Nephron (organoid): ENCODE measurements around the gene SPX.

Experiments used
- H3K27ac Mint-ChIP-seq, 3 experiments: 2 replicates each; pipeline ENCODE4 v1.8.0; 2020; ENCODE audit warnings: mixed read lengths in 3 of 3, mild to moderate bottlenecking in 2 of 3, moderate library complexity in 1 of 3
- H3K27me3 Mint-ChIP-seq: 2 replicates; pipeline ENCODE4 v1.8.0; 2021; ENCODE audit warnings: low read depth, mild to moderate bottlenecking, moderate library complexity, mixed read lengths
- H3K36me3 Mint-ChIP-seq: 2 replicates; pipeline ENCODE4 v1.8.0; 2020; ENCODE audit warnings: low read depth, mixed read lengths
- H3K4me1 Mint-ChIP-seq: 2 replicates; pipeline ENCODE4 v1.8.0; 2020; ENCODE audit warnings: mixed read lengths
- H3K4me3 Mint-ChIP-seq, 3 experiments: 2 replicates each; pipeline ENCODE4 v1.8.0; 2020; ENCODE audit warnings: mild to moderate bottlenecking in 3 of 3, mixed read lengths in 3 of 3, moderate library complexity in 2 of 3
- H3K9me3 Mint-ChIP-seq: 2 replicates; pipeline ENCODE4 v1.8.0; 2020; ENCODE audit warnings: mixed read lengths
- TF ChIP-seq, protein P1 (sequence below), 3 experiments: fragments of 200-600 bp; sonication (generic); IDR thresholded peaks; one replicate each; pipeline ENCODE4 v1.5.0; 2021; ENCODE audit warnings: antibody characterized with exemption in 3 of 3; ENCODE audit not compliant: unreplicated experiment in 3 of 3

The SPX gene

DNA sequence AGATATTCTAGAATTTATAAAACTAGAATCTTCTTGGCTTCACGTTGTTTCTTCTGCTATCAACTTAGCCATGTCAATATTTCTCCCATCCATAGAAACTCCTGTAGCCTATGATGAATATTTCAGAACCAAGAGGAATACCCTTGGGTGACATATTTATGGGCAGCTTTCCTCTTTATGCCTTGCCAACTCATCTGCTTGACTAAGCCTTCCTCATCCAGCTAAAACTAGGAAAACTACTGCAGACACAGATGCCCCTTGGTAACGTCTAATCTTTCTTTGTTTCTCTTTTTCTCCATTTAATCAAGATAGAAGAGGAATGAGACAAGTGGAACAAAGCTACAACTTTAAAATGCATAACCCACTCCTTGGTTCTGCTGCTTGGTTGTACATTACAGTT lies 18.2 kb upstream of the SPX start:
- H3K4me1 Mint-ChIP-seq = peaks cover 17% of the 10 kb centered on the region
- H3K27me3 Mint-ChIP-seq = no peaks in the 10 kb centered on the region
- H3K36me3 Mint-ChIP-seq = peaks cover 25% of the 10 kb centered on the region
- H3K9me3 Mint-ChIP-seq = no peaks in the 10 kb centered on the region
- no peak overlapping the region for H3K4me3 Mint-ChIP-seq
- no peak overlapping the region for H3K27ac Mint-ChIP-seq
- TF ChIP-seq, protein P1, sequence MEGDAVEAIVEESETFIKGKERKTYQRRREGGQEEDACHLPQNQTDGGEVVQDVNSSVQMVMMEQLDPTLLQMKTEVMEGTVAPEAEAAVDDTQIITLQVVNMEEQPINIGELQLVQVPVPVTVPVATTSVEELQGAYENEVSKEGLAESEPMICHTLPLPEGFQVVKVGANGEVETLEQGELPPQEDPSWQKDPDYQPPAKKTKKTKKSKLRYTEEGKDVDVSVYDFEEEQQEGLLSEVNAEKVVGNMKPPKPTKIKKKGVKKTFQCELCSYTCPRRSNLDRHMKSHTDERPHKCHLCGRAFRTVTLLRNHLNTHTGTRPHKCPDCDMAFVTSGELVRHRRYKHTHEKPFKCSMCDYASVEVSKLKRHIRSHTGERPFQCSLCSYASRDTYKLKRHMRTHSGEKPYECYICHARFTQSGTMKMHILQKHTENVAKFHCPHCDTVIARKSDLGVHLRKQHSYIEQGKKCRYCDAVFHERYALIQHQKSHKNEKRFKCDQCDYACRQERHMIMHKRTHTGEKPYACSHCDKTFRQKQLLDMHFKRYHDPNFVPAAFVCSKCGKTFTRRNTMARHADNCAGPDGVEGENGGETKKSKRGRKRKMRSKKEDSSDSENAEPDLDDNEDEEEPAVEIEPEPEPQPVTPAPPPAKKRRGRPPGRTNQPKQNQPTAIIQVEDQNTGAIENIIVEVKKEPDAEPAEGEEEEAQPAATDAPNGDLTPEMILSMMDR (IDR thresholded peaks at IDR 0.05; ENCODE audit: unreplicated experiment in 3 of 3) = no peak

DNA sequence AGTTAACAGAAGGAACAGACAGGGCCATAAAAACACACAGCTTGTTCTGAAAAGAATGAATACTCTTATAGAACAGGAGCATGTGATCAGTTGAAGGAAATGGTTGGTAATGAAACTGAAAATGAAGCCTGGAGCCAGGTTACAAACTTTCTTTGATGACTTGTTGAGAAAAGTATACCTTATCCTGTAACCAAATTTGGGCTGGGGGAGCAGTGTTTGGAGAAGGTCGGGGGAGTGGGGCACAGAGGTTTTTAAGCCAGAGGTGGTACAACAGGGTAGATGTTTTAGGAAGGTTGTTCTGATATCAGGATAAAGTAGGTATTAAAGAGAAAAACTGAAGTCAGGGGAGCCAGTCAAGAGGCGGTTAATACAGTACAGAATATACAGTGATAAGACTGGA lies 16.3 kb upstream of the SPX start:
- Mint-ChIP-seq H3K27ac (no peak overlapping the region), H3K36me3 (peaks cover 34% of the 10 kb centered on the region), H3K9me3 (no peaks in the 10 kb centered on the region), H3K4me3 (no peak overlapping the region), H3K27me3 (no peaks in the 10 kb centered on the region), H3K4me1 (no peaks in the 10 kb centered on the region)
- TF ChIP-seq, protein P1 (IDR thresholded peaks at IDR 0.05; ENCODE audit: unreplicated experiment in 3 of 3) = no peak

DNA sequence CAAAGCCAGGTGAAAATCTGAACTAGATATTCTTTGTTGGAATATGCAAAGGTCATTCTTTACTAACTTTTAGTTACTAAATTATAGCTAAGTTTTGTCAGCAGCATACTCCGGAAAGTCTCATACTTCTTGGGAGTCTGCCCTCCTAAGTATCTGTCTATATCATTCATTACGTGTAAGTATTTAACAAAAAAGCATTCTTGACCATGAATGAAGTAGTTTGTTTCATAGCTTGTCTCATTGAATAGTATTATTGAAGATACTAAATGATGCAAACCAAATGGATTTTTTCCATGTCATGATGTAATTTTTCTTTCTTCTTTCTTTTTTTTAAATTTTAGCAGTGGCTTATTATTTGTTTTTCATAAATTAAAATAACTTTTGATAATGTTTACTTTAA lies 9.8 kb upstream of the SPX start:
- H3K36me3 Mint-ChIP-seq = peaks cover 17% of the 10 kb centered on the region
- H3K27me3 Mint-ChIP-seq = no peaks in the 10 kb centered on the region
- no peaks in the 10 kb centered on the region for H3K4me1 Mint-ChIP-seq
- H3K9me3 Mint-ChIP-seq = no peaks in the 10 kb centered on the region
- H3K4me3 Mint-ChIP-seq = no peak overlapping the region
- TF ChIP-seq, protein P1 (IDR thresholded peaks at IDR 0.05; ENCODE audit: unreplicated experiment in 3 of 3) = no peak
- no peak overlapping the region for H3K27ac Mint-ChIP-seq

DNA sequence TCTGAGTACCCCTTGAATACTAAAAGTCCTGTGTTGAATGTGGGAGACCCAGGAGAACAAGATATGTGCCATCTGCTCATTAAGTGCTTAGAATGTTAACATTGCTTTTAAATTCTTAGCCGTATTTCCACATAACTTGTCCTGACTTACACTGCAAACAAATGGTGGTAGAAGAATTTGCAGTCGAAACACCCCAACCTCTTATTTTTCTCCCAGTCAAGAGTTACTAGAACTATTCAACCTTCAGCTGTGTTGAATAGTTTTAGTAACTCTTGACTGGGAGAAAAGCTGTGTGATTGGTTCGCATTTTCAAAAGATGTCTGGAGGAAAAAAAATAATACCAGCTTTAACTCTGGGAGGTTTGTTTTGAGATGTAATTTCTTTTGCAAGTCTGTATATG lies 7.6 kb upstream of the SPX start:
- Mint-ChIP-seq H3K9me3 (no peaks in the 10 kb centered on the region), H3K4me1 (no peaks in the 10 kb centered on the region), H3K27me3 (no peaks in the 10 kb centered on the region), H3K4me3 (no peak overlapping the region), H3K27ac (no peak overlapping the region), H3K36me3 (peaks cover 13% of the 10 kb centered on the region)
- TF ChIP-seq, protein P1 (IDR thresholded peaks at IDR 0.05; ENCODE audit: unreplicated experiment in 3 of 3) = no peak

DNA sequence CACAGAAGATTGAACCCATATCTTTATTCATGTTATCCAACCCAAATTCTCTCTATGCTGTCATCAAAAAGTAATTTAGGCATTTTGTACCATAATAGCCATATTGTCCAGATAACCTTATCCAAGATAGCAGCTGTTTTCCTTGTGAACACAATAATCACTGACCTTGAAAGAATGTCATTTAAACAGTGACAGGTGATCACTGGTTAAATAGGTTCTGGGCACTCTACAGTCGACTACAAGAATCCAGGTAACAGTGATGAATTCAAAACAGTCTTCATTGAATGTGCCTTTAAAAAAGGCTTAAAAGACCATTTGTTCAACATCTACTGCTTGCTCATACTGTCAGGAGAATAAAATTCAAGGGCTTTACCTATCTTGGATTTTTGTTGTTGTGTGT lies 4.6 kb upstream of the SPX start:
- no peak overlapping the region for H3K27ac Mint-ChIP-seq
- H3K4me1 Mint-ChIP-seq = no peaks in the 10 kb centered on the region
- H3K4me3 Mint-ChIP-seq = no peak overlapping the region
- H3K9me3 Mint-ChIP-seq = peaks cover 8% of the 10 kb centered on the region
- TF ChIP-seq, protein P1 (IDR thresholded peaks at IDR 0.05; ENCODE audit: unreplicated experiment in 3 of 3) = no peak
- peaks cover 4% of the 10 kb centered on the region for H3K36me3 Mint-ChIP-seq
- H3K27me3 Mint-ChIP-seq = peaks cover 7% of the 10 kb centered on the region

DNA sequence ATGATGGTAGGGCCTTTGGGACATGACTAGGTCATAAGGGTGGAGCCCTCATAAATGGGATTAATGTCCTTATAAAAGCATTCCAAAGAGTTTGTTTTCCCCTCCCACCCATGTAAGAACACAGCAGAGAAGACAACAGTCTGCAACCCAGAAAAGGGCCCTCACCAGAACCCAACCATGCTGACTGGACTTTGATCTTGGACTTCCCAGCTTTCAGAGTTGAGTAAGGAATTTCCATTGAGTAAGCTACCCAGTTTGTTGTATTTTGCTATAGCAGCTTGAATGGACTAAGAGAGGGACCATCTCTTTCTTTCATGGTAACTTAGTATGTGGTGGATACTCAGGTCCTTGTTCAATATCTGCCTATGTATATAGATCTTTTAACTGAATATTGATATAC lies 2.9 kb upstream of the SPX start:
- Mint-ChIP-seq H3K27me3 (peaks cover 17% of the 10 kb centered on the region), H3K4me1 (peaks cover 8% of the 10 kb centered on the region), H3K36me3 (no peaks in the 10 kb centered on the region), H3K4me3 (no peak overlapping the region), H3K27ac (no peak overlapping the region), H3K9me3 (peaks cover 8% of the 10 kb centered on the region)
- TF ChIP-seq, protein P1 (IDR thresholded peaks at IDR 0.05; ENCODE audit: unreplicated experiment in 3 of 3) = no peak
